GM21390 (cell line): ENCODE data around the gene ITGAD.
A peak's percentile ranks its signal among the peaks of the same experiment; 100 is the strongest.

Experiments used
- ATAC-seq: cut with Tn5 transposase; IDR thresholded peaks from one replicate; pipeline ENCODE4 v1.9.1; 2021; ENCODE audit not compliant: unreplicated experiment

ITGAD gene

DNA sequence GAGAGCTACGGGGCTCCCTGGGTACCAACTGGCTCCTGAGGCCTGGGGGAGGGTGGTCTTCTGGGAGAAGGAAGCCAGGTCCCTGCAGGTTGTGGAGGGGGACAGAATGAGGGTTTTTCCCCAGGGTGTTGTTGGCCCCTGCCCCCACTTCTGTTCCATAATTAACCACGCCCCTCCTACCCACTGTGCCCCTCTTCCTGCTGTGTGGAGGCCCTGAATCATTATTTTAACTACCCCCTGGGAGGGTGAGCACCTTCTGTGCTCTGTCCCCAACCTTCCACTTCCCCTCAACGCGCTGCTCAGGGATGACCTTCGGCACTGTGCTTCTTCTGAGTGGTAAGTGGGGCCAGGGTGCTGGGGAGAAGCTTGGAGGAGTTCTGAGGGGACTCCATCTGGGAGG, at the start of gene ITGAD:
Gene ITGAD, plus strand, starts transcription at position 280 of the 400 bp plus-strand sequence. Its CDS starts 26 bp downstream, at position 306.
- ATAC-seq = no peak

DNA sequence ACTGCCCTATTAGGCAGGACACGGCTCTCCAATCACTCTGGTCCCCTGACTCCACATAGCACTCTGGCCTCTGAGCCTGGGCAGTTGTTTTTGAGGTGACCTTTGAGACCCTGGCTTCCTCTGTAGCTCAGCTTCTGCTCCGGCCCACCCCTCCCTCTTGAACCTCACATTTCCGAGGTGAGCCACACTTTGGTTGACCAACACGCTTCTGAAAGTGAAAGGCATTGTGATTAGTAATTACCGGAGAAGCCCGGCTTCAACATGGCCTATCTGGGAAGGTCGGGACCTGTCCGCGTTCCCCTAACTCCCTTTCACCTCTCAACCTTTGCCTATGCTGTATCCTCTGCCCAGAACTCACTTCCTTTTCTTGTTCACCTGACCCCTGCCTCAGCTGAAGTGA, 48.4 kb upstream of the ITGAD start:
- ATAC-seq = peak; percentile 85

DNA sequence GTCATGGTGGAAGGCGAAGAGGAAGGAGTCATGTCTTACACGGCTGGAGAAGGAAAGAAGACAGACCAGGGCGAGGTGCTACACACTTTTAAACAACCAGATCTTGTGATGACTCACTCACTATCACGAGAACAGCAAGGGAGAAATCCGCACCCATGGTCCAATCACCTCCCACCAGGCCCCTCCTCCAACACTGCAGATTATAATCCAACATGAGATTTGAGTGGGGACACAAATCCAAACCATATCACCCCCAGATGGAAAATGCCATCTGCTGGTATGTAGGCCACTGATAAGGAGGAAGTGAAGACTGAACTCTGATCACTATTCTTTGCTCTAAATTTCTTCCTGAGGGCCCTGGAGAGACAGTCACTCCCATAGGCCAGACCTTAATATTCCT, 45.7 kb upstream of the ITGAD start:
- ATAC-seq = no peak

DNA sequence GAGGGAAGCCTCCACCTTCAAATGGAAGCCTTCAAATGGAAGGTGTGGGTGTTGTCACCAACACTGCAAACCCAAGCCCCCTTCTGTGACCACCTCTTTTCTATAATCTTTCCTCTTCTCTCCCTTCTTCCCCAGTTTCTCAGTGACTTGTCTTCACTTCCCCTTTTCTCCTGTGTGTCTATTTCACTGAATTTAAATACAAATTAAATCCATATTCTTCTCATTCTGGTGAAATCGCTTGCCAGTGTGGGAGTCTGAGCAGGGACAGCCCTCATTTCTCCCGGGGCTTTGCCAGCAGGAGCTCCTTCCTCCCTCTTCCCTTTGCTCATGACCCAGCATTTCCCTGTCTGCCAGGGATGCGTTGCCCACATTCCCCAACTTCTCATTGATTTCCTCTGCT, 44.6 kb upstream of the ITGAD start:
- ATAC-seq = no peak

DNA sequence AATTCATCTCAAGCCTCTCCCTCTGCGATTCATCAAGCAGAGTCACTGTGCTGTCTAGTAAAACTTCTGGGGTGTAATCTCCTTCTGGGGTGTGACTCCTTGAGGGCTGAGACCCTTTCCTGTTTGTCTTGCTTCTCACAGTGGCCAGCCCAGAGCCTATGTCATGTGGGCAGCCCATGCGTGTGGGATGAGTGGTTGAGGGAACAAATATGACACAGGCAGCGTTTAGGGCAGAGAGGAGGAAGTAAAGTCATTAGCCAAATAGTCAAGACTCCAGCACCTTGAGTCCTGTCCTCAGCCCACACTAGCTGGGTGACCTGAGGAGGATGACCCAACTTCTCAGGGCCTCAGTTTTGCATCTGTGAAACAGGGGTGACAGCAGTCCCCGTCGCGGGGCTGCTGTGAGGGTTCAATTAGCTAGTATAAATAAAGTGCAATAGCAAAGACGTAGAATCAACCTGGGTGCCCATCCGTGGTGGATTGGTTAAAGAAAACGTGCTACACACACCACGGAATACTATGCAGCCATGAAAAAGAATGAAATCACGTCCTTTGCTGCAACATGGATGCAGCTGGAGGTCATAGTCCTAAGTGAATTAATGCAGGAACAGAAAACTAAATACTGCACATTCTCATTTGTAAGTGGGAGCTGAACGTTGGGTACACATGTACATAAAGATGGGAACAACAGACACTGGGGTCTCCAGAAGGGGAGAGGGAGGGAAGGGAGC, 42.7 kb upstream of the ITGAD start:
- no peak for ATAC-seq

DNA sequence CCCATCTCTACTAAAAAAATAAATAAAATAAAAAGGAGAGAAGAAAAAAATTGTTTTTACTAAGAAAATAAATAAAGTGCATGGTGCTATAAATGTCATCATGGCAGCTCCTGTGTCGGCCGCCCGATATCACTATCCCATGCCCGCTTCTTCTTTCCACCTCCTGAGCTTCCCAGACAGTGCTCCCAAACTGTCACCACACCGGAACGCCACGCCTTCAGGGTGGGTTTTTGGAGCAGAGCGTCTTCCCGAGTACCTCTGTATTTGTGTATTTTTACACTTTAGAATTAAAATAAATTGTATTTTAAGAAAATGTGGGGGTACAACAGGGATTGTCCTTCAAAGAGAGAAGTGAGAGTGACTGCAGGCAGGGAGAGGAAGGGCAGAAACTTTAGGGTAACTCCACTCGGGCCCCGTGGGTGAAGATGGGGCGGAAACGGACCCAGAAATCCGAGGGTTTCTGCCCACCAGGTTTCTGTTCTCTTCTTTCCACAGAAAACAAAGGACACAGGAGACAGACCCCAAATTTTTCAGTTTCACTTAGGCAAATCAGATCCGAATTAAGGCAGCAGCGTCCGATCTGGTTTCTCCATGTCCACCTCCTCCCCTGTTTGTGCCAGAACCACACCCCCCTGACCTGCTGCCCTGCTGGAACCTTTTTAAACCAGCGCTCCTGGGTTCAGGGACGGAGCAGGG, 41.7 kb upstream of the ITGAD start:
- no peak for ATAC-seq

DNA sequence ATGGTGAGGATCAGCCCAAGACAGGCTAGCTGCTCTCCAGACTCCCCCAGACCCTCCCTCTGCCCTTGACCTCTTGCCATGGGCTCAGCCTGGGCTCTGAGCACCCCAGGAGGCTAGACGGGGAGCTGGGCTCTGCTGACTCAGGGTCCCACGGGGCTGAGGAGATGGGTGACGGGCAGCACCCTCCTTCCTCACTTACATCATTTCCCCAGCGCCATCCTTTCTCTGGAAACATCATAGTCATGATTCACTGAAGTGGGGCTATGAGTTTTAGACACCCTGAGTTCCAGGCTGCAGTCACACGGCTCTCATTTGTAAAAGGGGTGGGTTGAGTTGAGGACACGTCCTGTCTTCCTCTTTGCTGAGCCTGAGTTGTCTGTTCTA, 41.2 kb upstream of the ITGAD start:
- ATAC-seq = no peak

DNA sequence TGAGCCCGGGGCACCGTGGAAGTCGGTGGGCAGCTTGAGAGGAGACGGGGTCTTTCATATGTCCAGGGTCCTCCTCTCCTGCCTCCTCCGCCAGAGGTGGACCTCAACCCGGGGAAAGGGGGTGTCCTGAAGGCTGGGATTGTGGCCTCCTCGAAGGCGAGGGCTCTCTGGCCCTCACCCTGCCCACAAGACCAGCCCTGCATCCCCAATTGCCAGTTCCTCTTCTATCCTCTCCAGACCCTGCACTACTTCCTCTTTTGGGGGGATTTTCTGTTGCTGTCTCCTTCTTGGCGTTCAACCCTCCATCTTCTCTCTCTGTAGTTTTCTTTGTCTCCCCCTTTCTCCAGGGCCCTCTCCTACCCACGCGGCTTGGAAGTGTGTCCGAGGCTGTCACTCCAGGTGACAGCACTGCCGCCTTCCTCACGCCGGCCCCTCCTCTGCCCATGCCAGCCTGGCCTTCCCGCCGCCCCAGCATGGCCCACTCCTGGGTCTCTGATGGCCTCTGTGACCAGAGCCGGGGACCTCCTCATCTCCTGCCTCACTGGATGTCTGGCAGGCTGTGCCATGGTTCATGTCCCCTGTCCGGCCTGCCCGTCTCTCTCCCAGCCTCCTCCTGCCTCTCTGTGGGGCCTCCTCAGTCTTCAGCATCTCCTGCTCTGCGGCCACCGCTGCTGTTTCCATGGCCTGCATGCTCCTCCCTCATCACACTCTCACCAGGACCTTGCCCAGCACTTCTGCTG, 40.6 kb upstream of the ITGAD start:
- ATAC-seq = no peak

DNA sequence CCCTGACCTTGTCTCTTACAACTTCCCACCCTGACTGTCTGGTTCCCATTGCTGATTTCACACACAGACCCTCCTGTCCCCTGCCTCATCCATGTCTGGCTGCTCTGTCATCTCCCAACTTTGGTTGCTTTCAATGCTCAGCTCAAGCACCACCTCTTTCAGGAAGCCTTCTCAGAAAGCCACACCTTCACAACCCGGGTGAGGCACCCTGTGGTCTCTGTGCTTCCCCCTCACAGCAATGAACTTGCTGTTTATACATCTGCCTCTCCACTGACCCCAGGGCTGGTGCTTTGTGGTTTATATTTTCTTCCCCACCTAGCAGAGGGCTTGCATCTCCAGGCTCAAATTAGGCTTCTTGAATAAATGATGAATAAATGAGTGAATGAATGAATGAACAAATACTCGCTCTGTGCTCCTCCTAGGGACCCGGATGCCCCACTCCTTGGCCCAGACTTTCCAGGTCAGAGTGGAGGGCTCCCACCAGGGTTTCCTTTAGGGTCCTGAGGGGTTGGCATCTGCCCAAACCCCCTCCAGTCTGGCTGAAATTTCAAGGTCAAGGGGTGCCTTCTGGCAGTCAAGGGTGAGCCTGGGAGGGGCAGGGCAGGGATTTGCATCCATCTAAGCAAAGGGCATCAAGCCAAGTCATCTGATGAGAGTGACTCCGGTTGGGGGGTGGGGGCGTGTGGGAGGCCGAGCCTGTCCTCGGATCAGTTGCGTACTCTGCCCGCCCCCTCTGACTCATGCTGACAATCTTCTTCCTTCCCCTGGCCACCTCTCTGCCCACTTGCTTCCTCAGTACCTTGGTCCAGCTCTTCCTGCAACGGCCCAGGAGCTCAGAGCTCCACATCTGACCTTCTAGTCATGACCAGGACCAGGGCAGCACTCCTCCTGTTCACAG, 38.5 kb upstream of the ITGAD start, which contains the start of gene ITGAX:
Gene ITGAX, plus strand, starts transcription at position 783 of the 898 bp plus-strand sequence. Its CDS starts 79 bp downstream, at position 862.
- peak; percentile 73 for ATAC-seq

DNA sequence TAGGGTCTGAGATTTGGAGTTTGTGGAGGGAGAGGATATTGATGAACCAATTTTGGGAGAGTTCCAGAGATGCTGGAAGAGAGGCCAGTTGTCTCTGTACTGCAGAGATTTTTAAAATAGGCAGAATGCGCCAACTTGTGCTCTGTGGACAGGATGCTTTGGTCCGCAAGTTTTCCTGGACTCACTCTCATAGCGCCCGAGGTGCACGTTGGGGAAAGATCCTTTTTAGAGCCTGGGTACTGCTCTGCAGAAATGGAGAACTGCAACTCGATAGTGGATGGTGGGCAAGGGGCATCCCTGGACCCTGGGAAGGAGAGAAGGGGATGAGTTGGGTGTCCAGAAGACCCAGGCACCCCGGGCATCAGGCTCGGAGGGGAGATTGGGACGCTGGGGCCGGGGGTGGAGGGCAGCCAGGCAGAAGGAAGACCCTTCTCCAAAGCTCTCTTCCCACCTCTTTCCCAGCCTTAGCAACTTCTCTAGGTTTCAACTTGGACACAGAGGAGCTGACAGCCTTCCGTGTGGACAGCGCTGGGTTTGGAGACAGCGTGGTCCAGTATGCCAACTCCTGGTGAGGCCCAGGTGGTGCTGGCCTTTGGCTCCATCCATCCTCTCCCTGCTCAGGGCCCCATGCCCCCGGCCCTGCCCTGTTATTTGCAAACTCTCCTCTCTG, 37.6 kb upstream of the ITGAD start:
- no peak for ATAC-seq

DNA sequence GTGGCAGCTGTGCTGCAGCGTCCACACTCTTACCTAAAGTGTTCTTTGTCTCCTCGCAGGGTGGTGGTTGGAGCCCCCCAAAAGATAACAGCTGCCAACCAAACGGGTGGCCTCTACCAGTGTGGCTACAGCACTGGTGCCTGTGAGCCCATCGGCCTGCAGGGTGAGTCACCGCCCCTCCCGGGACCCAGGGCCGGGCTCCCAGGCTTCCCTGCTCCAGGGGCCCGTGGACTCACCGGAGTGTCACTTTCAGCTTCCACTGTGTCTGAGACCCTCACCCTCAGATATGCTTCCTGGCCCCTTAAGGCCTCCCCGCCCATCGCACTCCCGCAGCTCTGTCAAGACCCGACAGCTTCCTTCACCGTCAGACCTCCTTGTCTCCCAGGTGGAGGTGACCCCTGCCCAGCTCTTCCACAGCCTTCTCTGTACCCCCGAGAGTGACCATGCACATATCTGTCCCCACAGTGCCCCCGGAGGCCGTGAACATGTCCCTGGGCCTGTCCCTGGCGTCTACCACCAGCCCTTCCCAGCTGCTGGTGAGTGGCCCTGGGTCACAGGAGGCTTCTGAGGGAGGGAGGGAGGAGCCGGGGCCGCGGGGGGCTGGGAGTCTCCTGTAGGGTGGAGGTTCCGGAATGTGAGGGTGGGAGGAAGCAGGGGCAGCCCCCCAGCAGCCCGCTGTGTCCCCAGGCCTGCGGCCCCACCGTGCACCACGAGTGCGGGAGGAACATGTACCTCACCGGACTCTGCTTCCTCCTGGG, 36.4 kb upstream of the ITGAD start:
- no peak for ATAC-seq

DNA sequence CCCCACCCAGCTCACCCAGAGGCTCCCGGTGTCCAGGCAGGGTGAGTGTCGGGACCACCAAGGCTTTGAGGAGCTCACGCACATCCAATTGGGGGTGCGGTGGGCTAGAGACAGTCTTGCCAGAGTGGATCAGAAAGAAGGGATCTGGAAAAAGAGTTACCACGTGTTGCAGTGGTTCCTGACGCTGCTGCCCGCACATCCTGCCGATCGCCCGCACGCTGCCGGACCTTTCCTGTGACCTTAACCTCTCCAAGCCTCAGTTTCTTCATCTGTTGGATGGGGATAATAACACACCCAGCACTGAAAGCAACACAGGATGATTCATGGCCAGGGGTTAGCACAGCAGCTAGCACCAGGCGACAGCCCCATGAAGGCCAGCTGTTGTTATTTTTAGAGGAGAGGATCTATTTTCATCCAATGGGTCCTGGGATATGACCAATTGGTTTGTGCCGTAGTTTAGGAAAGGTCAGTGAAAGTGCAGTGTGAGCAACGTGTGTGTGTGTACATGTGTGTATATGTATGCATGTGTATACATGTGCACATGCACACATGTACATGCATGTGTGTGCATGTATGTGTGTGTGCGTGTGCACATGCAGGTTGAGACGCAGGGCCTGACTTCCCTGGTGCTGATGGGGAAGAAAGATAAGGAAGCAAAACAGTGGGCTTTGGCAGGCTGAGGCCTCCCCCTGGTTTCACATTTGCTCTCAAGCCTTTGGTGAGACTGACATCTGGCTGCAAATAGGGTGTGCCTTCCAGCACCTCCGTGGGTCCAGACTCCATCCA, 35.6 kb upstream of the ITGAD start:
- ATAC-seq = no peak

DNA sequence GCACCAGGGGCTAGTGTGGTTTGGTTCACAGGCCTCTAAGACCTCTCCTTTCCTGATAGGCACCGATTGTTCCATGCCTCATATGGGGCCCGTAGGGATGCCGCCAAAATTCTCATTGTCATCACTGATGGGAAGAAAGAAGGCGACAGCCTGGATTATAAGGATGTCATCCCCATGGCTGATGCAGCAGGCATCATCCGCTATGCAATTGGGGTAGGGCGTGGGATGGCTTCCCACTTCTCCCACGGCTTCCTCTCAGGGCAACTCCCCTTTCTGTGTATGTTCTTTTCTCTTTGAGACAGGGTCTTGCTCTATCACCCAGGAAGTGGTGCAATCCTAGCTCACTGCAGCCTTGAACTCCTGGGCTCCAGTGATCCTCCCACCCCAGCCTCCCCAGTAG, 32.9 kb upstream of the ITGAD start:
- no peak for ATAC-seq

DNA sequence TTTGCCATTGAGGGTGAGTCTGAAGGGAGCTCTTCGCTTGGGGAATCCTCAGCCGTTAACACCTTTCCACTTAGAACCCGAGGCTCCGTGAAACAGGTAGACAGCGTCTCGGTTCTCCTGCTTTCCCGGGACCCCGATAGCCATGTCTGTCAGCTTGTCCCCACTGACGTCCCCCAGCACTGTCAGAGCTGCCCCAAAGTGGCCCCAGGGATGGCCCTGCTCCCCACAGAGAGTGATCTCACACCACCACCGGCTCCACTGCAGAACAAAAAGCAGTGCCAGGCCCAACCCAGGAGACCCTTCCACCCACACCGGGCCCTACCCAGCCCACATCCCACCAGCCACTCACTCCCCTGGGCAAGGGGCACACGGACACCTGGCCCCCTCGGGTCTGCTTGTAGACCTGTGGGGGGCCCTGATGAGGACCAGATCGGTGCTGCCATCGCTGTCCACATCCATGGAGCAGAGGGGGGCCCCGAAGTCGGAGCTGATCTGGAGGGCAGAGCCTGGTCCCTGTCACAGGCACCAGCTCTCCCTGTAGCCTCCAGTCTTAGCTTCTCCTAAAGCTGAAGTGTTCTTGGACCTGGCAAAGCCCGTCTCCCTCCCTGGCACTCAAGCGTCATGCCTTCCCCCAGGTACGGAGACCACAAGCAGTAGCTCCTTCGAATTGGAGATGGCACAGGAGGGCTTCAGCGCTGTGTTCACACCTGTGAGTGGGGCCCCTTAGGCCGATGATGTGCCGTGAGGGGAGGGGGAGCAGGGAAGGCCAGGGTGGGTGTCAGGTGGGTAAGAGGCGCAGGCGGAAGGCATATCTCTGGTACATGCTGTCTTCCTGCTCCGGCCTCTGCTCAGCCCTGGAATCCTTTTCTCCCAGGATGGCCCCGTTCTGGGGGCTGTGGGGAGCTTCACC, 31.7 kb upstream of the ITGAD start:
- ATAC-seq = no peak

DNA sequence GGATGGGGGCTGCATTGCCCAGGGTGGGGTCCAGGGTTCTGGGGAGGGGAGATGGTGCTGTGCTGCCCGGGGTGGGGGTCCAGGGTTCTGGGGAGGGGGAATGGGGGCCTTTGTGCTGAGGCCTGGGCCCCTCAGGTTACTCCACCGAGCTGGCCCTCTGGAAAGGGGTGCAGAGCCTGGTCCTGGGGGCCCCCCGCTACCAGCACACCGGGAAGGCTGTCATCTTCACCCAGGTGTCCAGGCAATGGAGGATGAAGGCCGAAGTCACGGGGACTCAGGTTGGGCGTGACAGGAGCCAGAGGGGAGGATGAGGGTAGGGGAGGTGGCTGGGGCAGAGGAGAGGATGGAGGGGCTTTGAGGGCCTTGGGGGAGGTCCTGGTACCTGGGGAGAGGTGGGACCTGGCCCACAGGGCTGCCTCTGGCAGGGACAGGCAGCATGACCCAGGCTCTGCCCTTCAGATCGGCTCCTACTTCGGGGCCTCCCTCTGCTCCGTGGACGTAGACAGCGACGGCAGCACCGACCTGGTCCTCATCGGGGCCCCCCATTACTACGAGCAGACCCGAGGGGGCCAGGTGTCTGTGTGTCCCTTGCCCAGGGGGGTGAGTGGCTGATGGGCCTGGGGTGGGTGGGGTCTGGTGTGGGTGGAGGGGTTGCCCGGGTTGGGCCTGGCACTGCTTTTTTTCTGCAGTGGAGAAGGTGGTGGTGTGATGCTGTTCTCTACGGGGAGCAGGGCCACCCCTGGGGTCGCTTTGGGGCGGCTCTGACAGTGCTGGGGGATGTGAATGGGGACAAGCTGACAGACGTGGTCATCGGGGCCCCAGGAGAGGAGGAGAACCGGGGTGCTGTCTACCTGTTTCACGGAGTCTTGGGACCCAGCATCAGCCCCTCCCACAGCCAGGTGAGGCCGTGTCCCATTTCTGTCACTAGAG, 30.4 kb upstream of the ITGAD start:
- no peak for ATAC-seq

DNA sequence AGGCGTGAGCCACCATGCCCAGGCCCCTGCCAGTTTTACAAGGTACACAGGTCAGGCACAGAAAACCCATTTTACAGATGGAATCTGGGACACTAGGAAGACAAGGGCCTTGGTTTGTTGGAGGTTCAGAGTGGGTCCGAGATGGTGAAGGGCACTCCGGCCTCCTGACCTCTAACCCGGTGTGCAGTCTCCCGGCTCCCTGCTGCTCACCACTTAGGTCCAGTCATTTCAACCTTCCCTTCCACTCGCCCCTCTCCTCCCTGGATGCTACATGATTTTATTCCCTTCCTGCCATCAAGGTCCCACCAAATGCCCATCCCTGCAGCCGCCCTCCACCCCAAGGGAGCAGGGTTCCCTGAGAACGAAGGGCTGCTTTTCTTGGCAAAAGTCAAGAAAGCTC, 29.4 kb upstream of the ITGAD start:
- ATAC-seq = no peak

DNA sequence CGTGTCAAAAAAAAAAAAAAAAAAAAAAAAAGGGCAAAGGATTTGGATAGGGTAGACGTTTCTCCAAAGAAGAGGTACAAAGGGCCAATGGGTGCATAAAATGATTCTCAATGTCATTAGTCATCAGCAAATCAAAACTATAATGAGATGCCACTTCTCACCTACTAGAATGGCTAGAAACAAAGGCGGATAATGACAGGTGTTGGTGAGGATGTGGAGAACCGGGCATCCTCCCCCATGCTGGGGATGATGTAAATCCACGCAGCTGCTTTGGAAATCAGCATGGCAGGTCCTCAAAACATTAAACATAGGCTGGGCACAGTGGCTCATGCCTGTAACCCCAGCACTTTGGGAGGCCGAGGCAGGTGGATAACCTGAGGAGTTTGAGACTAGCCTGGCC, 28.7 kb upstream of the ITGAD start:
- no peak for ATAC-seq
